HepG2 (cell line): ENCODE results near the gene KLF13.

Experiments
- CEBPB ChIP-seq: IDR thresholded peaks from 2 replicates; pipeline ENCODE4 v1.6.1; 2011; ENCODE audit warnings: low read depth, low read length, improper control_type of control experiment, borderline replicate concordance
- EP300 ChIP-seq, 3 experiments: sonication (generic) in 1 of 3; formaldehyde crosslinking in 1 of 3; IDR thresholded peaks; 2 replicates each; pipeline versions ENCODE4 v1.5.1 to v1.6.1; 2011 to 2020; ENCODE audit warnings: low read depth in 2 of 3, low read length in 2 of 3, borderline replicate concordance in 1 of 3, improper control_type of control experiment in 1 of 3, mild to moderate bottlenecking in 1 of 3, missing genetic modification reagents in 1 of 3, moderate library complexity in 1 of 3
- GRHL1 ChIP-seq: sonication (generic); formaldehyde crosslinking; conservative IDR thresholded peaks from 2 replicates; pipeline ENCODE4 v1.8.0; 2022; ENCODE audit warnings: missing genetic modification reagents
- NFE2L1 ChIP-seq: sonication (generic); formaldehyde crosslinking; IDR thresholded peaks from 2 replicates; pipeline ENCODE4 v1.4.0; 2020; ENCODE audit warnings: missing genetic modification reagents, mild to moderate bottlenecking, borderline replicate concordance
- PRMT3 ChIP-seq: sonication (generic); formaldehyde crosslinking; IDR thresholded peaks from 2 replicates; pipeline ENCODE4 v1.8.1; 2022; ENCODE audit warnings: low read depth, mild to moderate bottlenecking, moderate library complexity, missing genetic modification reagents, borderline replicate concordance
- TBX3 ChIP-seq: fragments of 450-650 bp; IDR thresholded peaks from 2 replicates; pipeline ENCODE4 v1.6.1; 2017; ENCODE audit warnings: antibody characterized with exemption, mild to moderate bottlenecking, inconsistent platforms, borderline replicate concordance
- TCF7L2 ChIP-seq: IDR thresholded peaks from 2 replicates; pipeline ENCODE4 v1.6.1; 2011; ENCODE audit warnings: mild to moderate bottlenecking, low read depth, low read length, moderate library complexity
- ZNF484 ChIP-seq: sonication (generic); formaldehyde crosslinking; IDR thresholded peaks from 2 replicates; pipeline ENCODE4 v1.5.1; 2020; ENCODE audit warnings: mild to moderate bottlenecking, low read depth, missing genetic modification reagents, borderline replicate concordance
- ZNF549 ChIP-seq: sonication (generic); formaldehyde crosslinking; IDR thresholded peaks from 2 replicates; pipeline ENCODE4 v1.5.0; 2020; ENCODE audit warnings: missing genetic modification reagents
- ZNF576 ChIP-seq: sonication (generic); formaldehyde crosslinking; IDR thresholded peaks from 2 replicates; pipeline ENCODE4 v1.4.0; 2020; ENCODE audit warnings: mild to moderate bottlenecking, missing genetic modification reagents
- ZNF839 ChIP-seq: sonication (generic); formaldehyde crosslinking; IDR thresholded peaks from 2 replicates; pipeline ENCODE4 v1.4.0; 2020; ENCODE audit warnings: missing genetic modification reagents, mild to moderate bottlenecking, borderline replicate concordance
- TF ChIP-seq, protein P1 (sequence below): sonication (generic); formaldehyde crosslinking; IDR thresholded peaks from 2 replicates; pipeline ENCODE4 v1.5.0; 2020; ENCODE audit warnings: mild to moderate bottlenecking, missing genetic modification reagents, moderate library complexity
- TF ChIP-seq, protein P2 (sequence below): sonication (generic); formaldehyde crosslinking; IDR thresholded peaks from 2 replicates; pipeline ENCODE4 v1.8.1; 2022; ENCODE audit warnings: mild to moderate bottlenecking, missing genetic modification reagents

DNA sequence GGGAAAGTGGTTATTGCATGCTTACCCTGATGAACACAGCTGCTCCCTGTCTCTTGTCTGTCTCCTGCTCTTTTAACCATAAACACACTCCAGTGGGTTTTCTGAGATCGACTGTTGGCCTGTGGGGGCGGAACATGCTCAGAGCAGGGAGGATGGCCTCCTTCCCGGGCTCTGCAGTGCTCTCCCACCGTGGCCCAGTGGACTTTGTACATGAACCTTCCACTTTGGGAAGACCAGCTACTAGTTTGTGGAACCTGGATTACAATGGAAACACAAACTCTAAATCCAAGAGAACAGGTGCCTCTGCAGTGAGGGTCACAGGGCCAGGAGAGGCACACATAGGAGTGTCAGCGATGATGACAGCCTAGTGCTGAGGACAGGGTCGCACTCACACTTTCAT lies 56.5 kb downstream of the KLF13 start:
- TF ChIP-seq NFE2L1 (CRISPR knock-in tag) (no peak), TCF7L2 (no peak), ZNF549 (no peak), ZNF576 (CRISPR knock-in tag) (no peak), GRHL1 (no peak), PRMT3 (CRISPR knock-in tag) (no peak), CEBPB (no peak), ZNF484 (CRISPR knock-in tag) (no peak), EP300 (IDR thresholded peaks at IDR 0.05; ENCODE audit: low read depth in 2 of 2, low read length in 2 of 2) (peak in 1 of 2 experiments; percentile 35; a peak in 1 of 4 replicates), EP300 (CRISPR knock-in tag; IDR thresholded peaks at IDR 0.05; ENCODE audit: borderline replicate concordance) (no peak), ZNF839 (CRISPR knock-in tag) (no peak), TBX3 (no peak)
- TF ChIP-seq, protein P1, sequence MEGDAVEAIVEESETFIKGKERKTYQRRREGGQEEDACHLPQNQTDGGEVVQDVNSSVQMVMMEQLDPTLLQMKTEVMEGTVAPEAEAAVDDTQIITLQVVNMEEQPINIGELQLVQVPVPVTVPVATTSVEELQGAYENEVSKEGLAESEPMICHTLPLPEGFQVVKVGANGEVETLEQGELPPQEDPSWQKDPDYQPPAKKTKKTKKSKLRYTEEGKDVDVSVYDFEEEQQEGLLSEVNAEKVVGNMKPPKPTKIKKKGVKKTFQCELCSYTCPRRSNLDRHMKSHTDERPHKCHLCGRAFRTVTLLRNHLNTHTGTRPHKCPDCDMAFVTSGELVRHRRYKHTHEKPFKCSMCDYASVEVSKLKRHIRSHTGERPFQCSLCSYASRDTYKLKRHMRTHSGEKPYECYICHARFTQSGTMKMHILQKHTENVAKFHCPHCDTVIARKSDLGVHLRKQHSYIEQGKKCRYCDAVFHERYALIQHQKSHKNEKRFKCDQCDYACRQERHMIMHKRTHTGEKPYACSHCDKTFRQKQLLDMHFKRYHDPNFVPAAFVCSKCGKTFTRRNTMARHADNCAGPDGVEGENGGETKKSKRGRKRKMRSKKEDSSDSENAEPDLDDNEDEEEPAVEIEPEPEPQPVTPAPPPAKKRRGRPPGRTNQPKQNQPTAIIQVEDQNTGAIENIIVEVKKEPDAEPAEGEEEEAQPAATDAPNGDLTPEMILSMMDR (CRISPR knock-in tag) = 0 out of 2 replicates have a peak, but pooled peaks have one; percentile 19
- TF ChIP-seq, protein P2, sequence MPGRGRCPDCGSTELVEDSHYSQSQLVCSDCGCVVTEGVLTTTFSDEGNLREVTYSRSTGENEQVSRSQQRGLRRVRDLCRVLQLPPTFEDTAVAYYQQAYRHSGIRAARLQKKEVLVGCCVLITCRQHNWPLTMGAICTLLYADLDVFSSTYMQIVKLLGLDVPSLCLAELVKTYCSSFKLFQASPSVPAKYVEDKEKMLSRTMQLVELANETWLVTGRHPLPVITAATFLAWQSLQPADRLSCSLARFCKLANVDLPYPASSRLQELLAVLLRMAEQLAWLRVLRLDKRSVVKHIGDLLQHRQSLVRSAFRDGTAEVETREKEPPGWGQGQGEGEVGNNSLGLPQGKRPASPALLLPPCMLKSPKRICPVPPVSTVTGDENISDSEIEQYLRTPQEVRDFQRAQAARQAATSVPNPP (CRISPR knock-in tag) = no peak
